M059J (cell line): ENCODE results near the gene MTCH1. TPM values are rescaled to one million over a fixed set of nuclear protein-coding genes. Genes with fewer than 3 reads are reported as not detected.

ENCODE experiments used
- DNase-seq: peaks from one replicate; pipeline ENCODE4 v3.0.0-alpha.2; 2012; ENCODE audit warnings: low read depth
- total RNA-seq: library from RNA; depleted of rRNA; stranded (reverse); fragments of >200 nt; shearing (Covaris generic); gene quantifications from 2 replicates; pipeline ENCODE4 v1.2.3, GENCODE V29; 2014

The MTCH1 gene
- total RNA-seq, 1 experiment from 2014 or later, result 490 TPM

DNA sequence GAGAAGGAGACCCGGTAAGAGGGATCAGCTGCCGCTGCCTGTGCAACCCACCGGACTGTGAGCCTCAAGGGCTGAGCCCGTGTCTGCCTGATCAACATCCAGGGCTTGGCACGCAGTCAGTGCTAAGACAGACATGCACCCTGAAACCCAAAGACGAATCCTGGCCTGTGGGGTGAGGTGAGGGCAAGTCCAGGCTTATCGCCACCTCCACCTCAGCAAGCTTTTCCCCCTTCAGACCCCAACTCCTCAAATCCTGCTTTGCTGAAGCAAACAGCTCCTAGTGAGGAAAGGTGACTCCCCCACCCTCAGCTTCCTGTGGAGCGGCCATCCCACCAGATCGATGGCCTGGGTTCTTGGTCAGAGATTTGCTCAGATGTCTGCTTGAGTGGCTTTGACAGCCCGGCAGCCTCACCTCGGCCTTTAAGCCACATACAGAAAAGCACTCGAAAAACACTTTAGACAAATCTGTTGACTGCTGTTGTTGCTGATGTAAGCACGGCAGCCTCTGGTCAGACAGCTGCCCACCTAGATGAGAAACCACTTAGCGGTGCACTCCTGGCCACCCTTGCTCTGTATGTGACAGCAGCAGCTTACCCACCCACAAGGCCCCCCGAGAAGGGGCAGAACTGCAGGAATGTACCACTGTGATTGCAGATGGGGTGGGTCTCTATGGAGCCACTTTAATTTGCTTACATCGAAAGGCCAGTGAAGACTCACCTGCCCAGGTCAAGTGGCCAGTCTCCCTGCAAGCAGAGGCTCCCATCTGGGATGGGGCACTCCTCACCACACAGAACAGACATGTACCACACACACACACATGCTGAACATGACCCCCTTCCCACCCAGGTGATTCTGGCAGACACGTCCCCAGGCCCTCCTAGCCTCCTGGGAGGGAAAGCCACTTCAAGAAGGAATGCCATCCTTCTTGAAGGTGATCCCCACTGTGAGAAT, 14.8 kb downstream of the MTCH1 start:
- DNase-seq, result no peak

DNA sequence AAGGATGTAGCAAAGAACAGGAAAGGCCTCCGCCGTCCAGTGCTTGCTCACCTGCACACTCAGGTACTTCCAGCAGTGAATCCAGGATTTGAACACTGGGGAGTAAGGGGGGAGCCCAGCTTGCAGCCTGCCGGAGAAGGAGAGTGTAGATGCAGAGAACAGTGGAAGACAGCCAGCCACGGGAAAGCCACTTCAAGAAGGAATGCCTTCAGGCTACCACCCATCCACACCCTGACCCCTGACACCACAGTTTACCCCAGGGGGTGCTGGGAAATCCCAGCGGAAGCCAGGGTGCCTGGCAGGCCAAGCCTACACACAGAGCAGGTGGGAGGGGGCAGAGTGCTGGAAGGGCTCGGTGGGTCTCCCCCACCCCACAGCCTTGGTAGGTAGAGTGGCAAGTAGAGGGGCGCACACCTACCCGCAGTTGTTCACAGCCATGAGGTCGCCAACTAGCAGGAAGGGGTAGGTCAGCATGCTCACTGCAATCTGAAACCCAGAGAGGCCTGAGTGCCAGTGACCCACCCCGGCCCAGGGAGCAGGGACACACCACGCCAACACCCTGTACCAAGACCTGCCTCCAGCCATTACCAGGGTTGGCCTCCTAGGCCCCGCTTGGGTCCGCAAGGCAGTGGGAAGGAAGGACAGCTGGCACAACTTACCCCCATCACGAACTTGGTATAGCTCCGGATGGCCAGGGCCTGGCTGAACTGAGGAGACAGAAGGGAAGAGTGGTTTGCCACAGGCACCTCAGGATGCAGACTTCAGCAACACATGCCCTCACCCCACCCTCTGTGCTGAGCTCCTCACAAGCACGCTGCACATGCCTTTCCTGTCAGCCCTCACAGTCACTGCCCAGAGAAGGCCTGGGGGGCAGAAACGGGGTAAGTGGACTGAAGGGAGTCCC, 15.8 kb downstream of the MTCH1 start:
- DNase-seq, result no peak

DNA sequence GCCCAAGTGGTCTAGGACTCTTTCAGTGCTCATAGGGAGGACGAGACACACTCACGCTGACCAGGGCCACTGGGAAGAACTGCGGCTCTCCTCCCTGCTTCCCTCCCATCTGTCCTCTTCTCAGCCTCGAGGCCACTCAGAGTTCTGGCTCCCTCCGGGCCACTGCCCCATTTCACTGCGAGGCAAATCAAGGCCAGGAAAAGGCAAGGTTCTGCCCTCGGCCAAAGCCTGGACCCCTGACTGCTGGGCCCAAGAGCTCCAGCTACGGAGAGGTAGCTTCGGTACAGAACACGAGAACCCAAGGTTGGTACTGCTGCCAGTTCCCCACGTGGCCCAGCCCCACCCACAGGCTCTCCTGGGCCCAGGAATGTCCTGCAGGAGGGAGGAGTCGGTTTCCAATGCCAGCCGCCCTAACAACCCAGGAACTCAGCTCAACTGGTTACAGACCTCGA, 16.7 kb downstream of the MTCH1 start:
- no peak for DNase-seq

DNA sequence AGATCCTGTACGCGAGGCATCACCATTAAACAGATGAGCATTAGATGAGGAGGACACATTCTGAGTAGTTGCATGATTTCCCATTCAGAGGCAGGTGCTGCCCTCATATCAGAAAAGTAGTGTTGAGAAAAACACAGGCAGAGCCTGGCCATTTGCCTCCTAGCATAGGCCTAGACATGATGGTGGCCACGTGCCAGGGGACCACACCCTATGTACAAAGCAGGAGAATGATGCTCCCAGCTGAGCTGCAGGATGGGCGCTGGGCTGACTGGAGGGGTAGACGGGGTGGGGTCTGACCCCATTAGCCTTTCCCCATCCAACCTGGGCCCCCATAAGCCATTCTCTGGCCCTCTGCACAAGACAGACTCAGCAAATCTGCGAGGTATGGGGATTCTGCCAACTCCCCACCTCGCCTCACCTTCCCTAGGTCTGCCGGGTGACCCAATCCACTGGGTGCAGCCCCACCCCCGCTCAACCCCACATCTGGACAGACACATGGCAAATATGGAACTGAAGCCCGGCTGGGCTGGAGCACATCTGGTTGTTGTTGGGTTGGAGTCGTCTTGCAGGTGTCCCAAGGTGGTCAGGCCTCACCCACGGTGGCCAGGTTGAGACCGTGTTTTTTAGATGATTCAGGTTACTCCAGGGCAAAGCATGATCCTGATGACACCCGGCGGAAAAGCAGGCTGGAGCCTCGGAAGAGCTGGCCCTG, 17.6 kb downstream of the MTCH1 start:
- DNase-seq, result no peak

DNA sequence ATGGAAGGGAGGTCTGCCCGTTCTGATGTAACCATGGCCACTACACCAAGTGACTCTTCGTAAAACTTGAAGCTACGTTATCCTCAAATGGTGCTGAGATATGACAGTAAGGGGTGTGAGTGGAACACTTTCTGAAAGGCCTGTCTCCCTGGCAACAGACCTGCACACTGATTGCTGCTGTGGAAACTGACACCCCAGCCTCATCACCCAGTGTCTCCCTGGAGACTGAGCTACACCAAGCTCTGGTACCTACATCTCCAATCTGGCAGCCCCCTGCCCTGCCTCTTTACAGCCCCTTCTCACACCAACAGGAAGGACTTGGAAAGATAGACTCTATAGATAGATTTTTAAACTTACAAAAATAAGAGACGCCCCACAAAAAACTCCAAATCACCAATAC, 18.2 kb downstream of the MTCH1 start:
- DNase-seq, result no peak

DNA sequence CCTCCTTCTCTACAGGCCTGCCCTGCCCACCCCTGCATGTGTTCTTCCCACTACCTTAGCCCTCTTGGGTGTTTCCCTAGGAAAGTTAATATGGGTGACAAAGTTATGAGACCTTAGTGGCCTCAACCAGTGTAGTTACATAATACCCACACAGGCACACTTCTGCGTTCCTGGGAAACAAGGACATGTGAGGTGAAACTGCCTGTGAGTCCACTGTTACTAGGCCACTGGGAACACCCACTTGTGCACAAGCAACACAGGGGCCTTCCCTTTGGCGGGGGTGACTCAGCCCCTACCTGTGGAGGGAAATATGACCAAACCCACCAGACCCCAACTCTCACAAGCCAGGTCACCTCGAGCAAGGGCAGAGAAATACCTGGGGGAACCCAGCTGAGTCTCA, 18.7 kb downstream of the MTCH1 start:
- no peak for DNase-seq

DNA sequence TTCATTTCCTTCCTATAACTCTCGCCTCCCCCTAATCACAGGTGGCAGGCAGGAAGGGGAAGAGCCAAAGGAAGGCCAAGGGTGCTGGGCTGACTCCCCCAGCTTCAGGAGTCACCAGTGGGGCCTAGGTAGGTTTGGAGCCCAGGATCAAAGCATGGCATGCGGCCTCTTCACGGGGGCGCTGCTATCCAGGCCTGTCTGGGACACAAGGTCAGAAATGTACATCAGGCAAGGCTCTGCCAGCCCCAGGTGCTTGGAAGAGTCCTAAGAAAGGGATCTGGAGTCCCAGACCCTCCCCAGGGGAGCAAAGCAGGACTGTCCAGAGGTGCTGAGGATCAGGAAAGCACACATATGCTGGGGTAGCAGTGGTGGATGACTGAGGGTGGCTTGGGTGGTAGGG, 21.1 kb downstream of the MTCH1 start:
- DNase-seq, result no peak

DNA sequence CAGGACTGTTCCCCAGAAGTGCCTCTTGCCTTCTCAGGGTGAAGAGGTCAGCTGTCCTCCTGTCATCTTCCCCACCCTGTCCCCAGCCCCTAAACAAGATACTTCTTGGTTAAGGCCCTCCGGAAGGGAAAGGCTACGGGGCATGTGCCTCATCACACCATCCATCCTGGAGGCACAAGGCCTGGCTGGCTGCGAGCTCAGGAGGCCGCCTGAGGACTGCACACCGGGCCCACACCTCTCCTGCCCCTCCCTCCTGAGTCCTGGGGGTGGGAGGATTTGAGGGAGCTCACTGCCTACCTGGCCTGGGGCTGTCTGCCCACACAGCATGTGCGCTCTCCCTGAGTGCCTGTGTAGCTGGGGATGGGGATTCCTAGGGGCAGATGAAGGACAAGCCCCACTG, 21.6 kb downstream of the MTCH1 start:
- no peak for DNase-seq

DNA sequence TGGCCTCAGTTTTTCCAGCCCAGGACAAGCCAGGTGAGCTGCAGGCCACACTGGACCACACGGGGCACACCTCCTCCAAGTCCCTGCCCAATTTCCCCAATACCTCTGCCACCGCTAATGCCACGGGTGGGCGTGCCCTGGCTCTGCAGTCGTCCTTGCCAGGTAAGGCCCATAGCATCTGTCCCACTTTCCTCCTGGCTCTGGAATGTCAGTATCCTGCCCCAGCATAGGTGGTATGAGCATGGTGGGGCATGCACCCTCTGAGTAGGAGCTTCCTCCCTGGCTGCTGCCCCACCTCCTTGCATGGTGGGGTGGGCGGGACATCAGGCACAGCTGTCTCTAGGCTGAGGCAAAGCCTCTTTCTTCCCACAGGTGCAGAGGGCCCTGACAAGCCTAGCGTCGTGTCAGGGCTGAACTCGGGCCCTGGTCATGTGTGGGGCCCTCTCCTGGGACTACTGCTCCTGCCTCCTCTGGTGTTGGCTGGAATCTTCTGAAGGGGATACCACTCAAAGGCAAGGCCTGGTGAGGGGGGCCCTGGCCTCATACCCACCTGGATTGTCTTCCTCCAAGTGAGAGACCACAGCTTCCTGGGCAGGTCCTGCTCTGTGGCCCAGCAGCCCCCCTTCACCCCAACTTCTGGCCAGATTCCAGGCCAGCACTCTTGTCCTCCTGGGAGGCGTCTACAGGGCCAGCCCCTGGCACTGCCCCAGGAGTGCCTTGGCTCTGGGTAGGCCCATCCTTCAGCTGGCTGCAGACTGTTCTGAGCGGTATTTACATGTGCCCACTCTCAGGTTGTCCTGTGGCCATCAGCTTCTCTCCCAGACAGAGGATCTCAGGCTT, 22.3 kb downstream of the MTCH1 start:
- DNase-seq, result no peak

DNA sequence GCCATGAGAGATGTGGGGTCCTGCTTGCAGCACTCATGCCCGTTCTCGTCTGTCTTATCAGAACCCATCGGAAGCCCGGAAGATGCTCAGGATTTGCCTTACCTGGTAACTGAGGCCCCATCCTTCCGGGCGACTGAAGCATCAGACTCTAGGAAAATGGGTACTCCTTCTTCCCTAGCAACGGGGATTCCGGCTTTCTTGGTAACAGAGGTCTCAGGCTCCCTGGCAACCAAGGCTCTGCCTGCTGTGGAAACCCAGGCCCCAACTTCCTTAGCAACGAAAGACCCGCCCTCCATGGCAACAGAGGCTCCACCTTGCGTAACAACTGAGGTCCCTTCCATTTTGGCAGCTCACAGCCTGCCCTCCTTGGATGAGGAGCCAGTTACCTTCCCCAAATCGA, 23.1 kb downstream of the MTCH1 start:
- peak; percentile 65 for DNase-seq

DNA sequence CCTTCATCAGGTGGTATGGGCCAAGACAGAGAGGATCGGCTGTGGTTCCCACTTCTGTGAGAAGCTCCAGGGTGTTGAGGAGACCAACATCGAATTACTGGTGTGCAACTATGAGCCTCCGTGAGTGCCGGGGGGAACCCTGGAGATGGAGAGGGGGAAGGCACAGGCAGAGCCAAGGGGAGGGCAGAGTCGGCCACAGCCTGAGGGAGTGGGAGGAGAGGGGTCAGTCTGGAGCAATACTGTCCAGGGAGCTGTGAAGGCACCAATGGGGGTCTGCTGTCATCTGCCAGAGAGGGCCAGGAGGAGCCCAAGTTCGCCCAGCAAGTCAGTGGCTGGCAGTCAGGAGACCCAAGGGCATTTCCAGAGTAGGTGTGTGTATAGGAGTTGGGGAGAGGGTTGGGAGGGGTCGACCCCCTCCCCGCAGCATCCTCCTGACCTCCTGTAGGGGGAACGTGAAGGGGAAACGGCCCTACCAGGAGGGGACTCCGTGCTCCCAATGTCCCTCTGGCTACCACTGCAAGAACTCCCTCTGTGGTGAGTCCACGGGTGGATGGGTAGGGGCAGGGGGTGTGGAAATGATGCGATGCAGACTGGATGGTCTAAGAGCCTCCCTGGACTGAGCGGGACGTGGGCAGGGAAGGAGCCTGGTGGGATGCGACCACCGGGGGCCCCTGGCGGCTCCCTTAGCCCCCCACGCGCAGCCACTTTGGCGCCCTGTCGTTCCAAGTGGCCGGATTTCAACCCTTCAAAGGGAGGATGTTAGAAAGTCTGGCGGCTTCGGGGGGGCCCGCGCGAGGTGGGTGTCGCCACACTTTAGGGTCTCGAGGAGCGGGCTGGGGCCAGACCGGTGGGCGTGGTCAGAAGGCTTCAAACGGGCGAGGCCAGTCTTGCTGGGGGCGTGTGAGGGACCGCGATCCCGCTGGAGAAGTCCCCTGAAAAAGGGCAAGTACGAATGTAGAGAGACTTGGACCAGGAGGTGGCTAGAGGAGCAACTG, 24.3 kb downstream of the MTCH1 start:
- DNase-seq, result no peak

DNA sequence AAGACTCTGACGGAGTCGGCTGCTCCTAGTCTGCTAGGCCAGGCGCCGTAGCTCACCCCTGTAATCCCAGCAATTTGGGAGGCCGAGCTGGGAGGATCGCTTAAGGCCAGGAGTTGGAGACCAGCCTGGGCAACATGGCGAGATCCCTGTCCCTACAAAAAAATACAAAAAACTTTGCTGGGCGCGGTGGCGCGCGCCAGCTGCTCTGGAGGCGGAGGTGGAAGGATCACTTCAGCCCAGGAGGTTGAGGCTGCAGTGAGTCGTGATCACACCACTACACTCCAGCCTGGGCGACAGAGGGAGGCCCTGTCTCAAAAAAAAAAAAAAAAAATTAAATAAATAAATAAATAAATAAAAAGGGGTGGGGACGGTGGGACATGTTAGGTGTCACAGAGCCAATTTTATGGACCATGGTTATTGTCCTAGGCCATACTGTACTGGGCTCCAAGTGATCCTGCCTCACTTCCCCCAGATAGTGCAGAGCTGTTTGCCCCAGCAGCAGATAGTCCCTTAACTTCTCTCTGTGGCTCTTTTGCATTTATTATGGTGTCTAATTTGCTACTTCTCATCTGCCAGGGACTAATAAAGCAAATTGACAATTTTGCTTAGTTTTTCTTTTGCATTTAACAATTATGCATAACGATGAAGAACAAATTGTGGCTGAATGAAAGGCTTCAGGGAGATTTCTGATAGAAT, 26.3 kb downstream of the MTCH1 start:
- DNase-seq, result no peak

DNA sequence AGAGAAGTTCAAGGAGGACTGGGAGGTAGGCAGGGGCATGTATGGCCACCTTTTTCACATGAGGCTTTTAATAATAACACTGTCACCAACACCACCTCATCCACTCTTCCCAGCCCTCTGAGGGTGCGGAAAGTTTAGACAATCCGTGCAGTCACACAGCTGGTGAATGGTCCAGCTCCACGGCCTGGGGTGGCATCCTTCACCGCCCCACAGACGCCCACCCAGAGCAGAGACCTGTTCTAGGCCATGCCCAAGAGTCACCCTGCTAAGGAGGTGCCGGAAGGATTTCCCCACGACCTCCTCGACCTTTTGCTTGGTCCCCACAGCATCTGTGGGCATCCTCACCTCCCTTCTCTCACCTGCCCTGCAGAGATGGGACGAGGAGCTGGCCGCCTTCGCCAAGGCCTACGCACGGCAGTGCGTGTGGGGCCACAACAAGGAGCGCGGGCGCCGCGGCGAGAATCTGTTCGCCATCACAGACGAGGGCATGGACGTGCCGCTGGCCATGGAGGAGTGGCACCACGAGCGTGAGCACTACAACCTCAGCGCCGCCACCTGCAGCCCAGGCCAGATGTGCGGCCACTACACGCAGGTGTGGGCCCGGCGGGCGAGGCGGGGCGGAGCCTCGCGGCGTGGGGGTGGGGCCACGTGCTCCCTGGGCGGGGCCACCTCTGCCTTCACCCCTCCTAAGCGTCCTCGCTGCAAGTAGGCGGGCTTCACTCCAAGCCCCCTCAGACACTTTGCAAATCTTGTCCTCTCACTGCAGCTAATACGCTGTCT, 27.0 kb downstream of the MTCH1 start:
- DNase-seq, result no peak

DNA sequence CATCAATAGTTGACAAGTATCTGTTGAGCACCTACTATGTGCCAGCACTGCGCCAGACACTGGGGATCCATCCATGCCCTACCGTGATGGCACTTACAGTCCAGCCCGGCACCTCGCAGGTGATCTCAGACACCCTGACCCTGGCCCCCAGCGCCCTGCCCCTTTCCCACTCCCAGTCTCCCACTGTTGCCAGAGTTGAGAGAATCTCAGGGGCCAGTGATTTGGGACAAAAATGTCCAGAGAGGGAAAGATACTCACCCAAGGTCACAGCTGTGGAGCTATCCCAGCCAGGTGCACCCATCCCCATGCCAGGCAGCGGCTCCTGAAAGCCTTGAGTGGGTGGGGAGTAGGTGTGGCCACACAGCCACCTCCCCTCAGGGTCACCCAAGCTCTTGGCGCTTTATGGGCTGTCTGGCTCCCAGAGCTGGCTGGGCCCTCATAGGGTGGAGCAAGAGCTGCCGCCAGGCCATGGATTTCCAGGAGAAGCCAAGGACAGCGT, 28.2 kb downstream of the MTCH1 start:
- no peak for DNase-seq

DNA sequence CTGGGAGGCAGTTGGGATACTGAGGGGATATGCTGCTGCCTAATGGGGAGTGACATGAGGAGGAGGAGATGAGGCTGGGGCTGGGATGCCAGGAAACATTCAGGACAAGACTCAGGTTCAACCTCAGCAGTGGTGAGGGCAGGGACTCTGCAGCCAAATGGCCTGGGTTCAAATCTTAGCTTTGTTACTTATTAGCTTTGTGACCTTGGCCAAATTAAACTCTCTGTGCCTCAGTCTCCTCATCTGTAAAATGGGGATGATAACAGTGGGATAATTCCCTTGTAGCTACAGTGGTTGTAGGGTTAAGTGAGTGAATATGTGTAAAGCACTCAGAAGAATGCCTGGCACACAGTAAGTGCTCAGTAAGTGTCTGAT, 29.6 kb downstream of the MTCH1 start:
- no peak for DNase-seq

DNA sequence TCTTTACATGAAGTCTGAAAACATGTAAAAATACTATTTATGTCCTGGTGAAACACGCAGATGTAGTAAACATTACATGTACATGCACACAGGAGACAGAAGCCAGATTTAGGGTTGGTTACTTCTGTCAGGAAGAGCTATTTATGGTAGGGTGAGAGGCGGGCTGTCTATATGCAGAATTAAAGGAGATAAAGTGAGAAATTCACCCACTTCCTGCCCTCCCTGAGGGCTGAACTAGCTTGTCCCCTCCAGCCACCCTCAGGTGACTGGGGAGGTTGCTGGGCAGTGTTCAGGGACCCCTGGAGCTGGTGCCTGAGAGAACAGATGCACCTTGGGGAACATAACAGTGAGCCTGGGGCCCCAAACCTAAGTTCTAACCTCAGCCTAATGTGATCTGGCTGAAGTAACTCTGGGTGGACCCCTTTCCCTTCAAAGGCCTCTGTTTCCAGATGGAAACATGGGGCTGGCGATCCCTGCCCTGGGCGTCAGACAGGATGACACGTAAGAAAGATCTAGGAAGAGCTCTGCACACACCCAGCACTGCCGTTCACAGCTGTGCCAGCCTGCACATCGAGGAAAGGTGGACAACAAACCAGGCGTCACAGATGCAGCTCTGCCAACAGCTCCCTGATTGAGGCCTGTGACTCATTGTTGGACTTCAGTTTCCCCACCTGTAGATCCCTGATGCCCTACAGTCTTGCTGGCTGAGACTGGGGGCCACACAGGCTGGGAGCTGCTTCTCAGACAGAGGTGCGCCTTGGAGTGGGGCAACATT, 30.1 kb downstream of the MTCH1 start:
- DNase-seq, result peak; percentile 75

DNA sequence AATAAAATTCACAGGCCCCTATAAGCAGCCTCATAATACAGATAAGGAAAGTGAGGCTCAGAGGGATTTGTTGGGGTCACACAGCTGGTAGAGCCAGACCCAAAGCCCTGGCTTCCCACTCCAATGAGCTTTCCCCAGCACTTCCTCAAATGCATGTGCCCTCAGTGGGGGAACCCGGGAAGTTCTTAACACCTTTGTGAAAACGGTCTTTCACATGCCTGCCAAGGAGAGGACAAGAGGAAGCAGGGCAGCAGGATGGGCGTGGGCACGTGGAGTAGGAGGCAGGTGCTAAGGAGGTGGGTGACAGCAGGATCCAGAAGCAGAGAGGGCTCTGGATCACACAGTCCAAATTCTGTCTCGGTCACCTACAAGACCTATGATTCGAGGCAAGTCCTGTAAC, 30.9 kb downstream of the MTCH1 start:
- no peak for DNase-seq
